ENCODE measurements around the gene SLIT3.
"Not testable (repeated sequence)": the region's sequence is repeated elsewhere in the genome, so short reads cannot be mapped to it uniquely, and the experiment has no call there.

Gene SLIT3

DNA sequence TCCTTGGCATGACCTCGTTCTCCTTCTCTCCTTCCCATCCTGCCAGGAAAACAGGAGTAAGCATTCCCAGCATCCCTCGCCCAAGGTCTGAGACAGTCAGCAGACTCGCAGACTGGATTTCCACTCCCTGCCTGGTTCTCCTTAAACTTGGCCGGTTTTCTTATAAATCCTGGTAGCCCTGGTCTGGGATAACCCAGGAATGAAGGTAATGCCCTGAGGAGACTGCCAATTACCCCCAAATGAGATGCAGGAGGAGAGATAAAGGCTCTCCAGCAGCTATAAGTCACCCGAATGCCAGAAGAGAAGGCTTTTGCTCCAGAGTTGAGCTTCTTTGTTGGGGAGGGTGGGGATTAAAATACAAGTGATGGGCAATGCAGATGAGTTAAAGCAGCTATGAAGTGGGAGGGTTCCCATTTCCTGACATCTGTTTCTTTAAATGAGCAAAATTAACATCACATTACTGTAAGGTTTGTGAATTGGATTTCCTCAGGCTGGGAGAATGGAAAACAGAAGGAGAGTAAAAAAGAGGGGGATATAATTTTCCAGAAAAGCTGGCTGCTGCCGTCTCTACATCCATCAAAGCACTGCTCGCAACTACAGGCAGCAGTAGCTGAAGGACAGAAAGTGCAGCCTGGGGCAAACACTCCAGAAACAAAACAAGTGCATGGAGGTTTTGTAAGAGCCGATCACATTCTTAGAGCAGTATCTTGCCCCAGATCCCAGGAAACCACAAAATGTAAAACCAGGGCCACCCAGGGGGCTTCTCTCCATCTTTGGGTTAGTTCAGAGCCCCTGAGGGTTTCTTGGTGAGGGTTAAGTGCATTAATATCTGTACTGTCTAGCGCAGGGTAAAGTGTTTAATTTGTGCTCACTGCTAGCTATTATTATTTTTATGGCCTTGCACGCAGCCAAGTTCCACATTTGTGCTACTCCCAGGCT lies 544.2 kb downstream of the SLIT3 start:
- DNase-seq (ENCODE audit: extremely low read depth in 1 of 2, low read depth in 1 of 2) = no peak

DNA sequence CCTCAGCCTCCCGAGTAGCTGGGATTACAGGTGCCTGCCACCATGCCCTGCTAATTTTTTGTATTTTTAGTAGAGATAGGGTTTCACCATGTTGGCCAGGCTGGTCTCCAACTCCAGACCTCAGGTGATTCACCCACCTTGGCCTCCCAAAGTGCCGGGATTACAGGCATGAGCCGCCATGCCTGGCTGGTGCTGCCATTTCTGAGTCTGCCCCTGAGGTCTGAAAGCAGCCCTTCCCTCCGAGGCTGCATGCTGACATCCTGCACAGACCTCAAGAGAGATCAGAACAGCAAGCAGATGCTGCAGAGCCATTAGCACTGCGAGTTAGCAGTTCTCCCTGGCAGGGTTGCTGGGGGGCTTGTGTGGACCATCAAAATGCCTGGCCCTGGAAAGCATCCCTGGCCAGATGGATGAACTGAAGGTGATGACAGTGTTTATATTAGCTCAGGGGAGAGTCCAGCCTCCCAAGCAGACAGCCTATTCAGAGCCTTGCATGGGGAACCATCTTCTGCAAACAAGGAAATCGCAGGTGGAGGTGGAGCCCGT lies 545.3 kb downstream of the SLIT3 start:
- no peak for DNase-seq (ENCODE audit: extremely low read depth in 1 of 2, low read depth in 1 of 2)

DNA sequence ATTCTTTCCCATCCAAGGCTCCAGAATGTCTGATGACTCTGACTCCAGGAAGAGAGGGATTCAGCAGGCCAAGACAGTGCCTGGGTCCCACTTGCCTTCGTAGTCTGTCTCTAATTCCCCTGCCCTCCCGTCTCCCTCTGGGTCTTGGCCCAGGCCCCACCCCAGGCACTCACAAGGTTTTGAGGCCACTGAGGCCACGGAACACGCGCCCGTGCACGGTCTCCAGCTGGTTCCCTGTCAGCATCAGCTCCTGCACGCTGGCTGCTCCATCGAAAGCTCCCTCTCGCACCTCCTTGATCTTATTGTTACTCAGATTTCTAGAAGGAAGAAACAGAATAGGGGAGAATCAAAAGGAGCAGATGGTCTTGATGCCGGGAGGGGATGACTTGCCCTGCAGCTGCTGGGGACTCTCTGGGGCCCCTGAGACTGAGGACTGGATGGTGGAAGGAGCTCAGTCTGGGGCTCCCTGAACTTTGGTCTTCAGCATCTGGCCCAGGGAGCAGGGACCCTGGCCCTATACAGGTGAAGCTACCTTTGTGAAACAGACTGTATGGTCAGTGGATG lies 547.2 kb downstream of the SLIT3 start:
- DNase-seq (ENCODE audit: extremely low read depth in 1 of 2, low read depth in 1 of 2) = no peak

DNA sequence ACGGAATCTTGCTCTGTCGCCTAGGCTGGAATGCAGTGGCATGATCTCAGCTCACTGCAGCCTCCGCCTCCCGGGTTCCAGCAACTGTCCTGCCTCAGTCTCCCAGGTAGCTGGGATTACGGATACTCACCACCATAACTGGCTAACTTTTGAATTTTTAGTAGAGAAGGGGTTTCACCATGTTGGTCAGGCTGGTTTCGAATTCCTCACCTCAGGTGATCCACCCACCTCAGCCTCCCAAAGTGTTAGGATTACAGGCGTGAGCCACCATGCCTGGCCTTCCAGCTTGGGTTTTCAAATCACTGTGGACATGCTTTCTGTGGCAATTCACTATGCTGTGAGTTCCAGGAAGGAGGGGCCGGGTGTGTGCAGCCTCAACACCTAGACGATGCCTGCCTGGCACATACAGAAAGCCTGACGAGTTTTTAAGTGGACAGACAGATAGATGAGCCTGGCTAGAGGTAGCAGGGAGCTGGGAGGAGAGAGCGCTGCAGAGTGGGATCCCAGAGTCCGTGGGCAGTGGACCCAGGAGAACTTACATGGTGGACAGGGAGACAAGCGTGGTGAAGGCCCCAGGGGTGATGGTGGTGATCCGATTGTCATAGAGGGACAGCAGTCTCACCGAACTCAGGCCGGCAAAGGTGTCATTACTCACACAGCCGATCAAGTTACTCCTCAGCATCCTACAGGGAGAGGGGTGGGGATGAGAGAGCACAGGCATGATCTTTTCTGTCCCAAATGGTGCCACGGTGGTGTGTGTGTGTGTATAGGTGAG lies 548.3 kb downstream of the SLIT3 start:
- DNase-seq (ENCODE audit: extremely low read depth in 1 of 2, low read depth in 1 of 2) = no peak

DNA sequence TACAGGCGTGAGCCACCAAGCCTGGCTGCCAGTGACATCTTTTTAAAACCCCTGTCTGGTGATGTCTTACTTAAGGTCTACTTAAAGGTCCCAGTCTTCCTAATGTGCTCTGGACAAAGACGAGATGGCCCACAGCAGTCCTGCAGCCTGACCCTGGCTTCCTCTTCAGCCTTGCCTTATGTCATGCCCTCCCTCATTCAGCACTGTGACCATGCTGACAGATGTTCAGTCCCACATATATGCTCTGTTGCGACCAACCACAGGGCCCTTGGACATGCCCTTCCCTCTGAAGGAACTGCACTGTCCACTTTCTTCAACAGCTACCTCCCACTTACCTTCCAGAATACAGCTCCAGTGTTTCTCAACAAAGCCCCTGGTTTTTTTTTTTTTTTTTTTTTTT lies 548.9 kb downstream of the SLIT3 start:
- DNase-seq (ENCODE audit: extremely low read depth in 1 of 2, low read depth in 1 of 2) = no peak

DNA sequence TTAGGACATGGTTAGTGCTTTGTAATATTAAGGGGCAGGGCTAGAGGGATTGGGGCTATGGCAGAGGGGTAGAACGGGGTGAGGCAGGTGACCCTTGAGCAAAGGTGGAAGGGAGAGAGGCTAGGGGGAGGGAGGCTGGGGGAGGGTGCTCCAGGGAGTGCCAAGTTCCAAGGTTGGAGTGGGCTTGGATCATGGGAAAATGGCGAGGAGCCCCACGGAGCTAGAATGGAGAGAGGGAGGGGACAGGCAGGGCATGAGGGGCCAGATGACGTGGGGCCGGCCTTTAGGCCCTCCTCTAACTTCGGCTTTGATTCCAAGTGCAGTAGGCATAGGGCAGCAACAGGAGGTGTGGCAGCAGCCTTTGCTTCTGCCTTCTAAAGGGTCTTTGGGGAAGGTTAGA lies 550.0 kb downstream of the SLIT3 start:
- DNase-seq (ENCODE audit: extremely low read depth in 1 of 2, low read depth in 1 of 2) = no peak

DNA sequence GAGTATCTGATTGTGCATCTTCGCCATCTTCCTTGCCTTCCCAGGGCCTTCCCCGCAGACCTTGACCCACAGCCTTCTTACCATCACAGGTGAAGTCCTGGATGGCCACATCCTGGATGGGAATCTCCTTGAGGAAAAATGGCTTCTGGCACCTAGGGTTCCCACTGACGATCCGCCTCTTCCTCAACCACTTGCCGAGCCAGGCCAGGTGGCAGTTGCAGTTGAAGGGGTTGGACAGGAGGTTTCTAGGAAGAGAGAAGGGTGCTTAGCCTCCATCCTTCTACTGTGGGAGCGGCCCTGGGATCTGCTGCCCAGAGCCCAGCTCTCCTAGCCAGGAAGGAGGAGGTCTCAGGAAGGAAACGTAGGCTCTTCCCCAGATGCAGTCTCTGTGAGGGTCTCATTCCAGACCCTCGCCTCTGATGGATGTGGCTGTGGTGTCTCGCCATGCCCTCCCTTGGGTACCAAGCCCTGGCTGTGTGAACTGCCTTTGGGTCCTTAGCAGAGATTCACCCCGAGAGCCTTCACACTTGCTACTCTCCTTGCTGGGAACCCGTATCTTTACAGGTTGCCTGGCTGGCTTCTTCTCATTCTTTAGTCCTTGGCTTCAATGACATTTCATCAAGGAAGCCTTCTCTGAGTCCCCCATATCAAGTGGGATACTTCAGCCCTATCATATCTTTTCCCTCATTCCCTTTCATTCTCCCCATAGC lies 551.4 kb downstream of the SLIT3 start:
- DNase-seq (ENCODE audit: extremely low read depth in 1 of 2, low read depth in 1 of 2) = no peak

DNA sequence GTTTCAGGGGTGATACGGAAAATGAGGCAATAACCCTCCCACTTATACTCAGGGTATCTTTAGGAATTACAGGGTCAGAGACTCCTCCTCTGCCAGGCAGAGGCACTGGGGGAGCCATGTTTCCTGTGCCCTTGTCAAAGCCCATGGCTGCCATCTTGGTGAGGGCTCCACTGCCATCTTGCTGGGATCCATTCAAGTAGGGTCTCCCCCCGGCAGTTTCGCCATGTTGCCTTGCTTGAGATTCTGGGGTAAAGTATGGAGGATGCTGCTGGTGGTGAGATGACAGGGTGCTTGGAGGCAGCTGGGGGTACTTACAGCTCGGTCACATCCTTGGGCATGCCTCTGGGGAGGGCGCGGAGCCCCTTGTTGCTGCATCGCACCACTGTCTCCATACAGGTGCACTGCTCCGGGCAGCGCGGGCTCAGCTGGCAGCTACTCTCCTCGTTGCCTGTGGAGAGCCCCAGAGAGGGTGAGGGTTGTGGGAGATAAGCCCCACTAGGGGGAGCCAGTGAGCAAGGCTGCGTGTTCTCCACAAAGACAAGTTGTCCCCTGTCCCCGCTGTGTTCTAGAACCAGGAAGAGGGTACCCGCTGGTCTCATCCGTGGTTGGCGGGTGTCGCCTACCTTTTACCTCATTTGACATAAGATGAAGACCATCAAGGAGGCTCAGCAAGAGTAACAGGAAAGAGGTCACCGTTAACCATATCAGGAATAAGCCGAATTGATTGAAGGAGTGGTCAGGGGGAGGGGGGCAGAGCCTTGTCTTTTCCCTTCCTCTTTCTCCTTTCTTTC lies 552.8 kb downstream of the SLIT3 start:
- DNase-seq (ENCODE audit: extremely low read depth in 1 of 2, low read depth in 1 of 2) = peak; percentile 32 to 36

DNA sequence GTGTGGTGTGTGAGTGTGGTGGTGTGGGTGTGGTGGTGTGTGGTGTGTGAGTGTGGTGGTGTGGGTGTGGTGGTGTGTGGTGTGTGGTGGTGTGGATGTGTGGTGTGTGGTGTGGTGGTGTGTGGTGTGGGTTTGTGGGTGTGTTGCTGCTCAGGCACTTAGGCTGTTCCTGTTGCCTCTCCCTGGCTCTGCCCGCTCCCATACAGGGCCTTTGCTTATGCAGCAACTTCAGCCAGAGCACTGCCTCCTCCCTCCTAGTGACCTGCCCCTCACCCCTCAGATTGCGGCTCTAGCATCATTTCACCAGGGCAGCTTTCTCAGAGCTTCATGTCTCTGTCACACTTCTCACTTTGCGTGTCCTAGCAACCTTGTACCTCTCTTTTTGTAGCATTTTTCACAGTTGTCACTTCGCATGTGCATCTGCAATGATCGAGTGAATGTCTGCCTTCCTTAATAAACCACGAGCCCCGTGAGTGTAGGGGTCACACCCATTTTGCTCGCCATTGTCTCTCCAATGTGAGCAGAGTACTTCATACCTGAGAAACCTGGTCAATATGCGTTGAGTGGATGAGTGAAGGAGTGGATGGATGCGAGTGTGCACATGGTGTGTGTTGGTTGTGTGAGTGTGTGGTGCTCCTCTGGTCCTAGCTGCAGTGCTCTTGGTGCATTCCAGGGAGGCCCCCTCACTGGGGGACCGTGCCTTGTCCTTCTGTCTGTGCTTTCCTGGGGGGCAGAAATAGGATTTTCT lies 553.9 kb downstream of the SLIT3 start:
- DNase-seq (ENCODE audit: extremely low read depth in 1 of 2, low read depth in 1 of 2) = no peak

DNA sequence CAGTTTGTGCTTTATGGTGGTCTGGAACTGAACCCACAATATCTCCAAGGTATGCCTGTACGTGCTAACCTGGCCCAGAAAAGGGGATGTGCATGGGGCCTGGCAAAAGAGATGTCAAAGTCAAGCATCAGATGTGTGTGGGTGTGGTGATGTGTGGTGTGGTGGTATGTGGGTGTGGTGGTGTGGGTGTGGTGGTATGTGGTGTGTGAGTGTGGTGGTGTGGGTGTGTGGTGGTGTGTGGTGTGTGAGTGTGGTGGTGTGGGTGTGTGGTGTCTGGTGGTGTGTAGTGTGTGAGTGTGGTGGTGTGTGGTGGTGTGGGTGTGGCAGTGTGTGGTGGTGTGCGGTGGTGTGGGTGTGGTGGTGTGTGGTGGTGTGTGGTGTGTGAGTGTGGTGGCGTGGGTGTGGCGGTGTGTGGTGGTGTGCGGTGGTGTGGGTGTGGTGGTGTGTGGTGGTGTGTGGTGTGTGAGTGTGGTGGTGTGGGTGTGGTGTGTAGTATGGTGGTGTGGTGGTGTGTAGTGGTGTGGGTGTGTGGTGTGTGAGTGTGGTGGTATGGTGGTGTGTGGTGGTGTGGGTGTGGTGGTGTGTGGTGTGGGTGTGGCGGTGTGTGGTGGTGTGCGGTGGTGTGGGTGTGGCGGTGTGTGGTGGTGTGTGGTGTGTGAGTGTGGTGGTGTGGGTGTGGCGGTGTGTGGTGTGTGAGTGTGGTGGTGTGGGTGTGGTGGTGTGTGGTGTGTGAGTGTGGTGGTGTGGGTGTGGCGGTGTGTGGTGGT lies 554.6 kb downstream of the SLIT3 start:
- not testable (repeated sequence) for DNase-seq (ENCODE audit: extremely low read depth in 1 of 2, low read depth in 1 of 2)

DNA sequence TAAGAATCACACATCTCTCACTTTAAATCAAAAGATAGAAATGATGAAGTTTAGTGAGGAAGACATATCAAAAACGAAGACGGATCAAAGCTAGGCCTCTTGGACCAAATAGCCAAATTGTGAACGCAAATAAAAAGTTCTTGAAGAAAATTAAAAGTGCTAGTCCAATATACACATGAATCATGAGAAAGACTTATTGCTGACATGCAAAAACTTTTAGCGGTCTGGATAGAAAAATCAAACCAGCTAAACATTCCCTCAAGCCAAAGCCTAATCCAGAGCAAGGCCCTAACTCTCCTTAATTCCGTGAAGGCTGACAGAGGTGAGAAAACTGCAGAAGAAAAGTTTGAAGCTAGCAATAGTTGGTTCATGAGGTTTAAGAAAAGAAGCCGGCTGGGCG lies 557.3 kb downstream of the SLIT3 start:
- no peak for DNase-seq (ENCODE audit: extremely low read depth in 1 of 2, low read depth in 1 of 2)

DNA sequence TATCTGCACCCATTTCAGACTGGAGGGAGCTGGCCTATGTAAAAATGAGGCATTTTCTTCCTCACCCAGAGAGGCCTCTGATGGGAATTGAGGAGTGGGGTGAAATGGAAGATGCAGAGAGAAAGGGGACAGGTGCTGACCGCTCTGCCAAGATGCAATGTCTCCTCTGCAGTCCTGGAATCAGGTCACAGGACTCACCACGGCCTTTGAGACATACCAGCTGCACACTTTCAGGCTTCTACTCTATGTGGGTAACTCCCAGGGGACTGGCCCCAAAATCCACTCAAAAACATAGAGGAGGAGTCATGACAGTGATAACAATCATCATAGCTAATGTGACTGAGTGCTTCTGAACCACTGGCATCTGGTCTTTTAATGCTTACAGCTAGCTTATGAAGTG lies 558.6 kb downstream of the SLIT3 start:
- not testable (repeated sequence) for DNase-seq (ENCODE audit: extremely low read depth in 1 of 2, low read depth in 1 of 2)

DNA sequence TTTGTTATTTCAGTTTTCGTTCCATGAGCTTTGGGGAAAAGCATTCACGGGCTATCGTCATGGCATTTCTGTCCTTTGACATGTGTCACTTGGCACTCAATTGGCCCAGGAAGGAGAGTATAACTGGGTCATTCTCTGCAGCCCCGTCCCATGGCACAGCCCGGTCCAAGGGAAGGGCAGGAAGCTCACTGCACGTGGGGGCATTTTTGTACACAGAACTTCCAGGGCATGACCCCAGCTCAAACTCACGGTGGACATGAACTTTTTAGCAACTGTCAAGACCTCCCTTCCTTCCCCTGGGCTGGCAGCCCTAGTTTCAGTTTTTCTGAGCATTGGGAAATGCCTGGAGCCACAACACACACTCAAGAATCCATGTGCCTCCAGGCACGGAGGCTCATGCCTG lies 560.1 kb downstream of the SLIT3 start:
- no peak for DNase-seq (ENCODE audit: extremely low read depth in 1 of 2, low read depth in 1 of 2)

DNA sequence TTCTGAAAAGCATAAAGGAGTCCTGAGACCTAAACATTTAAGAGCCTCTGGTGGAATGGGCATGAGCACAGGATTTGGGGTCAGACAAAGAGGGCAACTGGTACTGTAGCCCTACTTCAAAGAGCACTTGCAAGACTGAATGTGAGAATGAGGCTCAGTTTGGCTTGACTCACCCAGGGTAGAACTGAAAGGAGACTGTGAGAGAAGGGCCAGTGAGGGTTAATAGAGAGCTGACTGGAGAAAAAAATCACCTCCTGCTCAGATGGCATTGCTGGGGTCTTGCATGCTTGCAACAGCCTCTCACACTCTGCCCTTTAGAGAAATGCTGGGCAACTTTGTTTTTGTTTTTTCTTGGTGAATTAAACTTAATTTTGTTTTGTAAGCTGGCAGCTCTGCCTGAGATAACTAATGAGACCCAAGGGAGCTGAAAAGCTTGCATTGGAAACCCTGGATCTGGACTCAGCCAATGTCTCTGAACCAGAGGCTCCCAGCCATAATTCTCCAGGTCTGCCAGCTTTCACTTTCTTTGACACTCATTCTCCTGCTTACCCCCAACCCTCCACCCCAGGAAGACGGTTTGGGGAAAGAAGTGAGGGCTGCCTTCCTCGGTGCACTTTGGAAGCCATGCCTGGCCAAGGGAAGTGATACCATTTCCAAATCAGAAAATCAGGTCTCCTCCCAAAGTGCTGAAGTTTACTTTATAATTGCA lies 560.7 kb downstream of the SLIT3 start:
- DNase-seq (ENCODE audit: extremely low read depth in 1 of 2, low read depth in 1 of 2) = no peak

DNA sequence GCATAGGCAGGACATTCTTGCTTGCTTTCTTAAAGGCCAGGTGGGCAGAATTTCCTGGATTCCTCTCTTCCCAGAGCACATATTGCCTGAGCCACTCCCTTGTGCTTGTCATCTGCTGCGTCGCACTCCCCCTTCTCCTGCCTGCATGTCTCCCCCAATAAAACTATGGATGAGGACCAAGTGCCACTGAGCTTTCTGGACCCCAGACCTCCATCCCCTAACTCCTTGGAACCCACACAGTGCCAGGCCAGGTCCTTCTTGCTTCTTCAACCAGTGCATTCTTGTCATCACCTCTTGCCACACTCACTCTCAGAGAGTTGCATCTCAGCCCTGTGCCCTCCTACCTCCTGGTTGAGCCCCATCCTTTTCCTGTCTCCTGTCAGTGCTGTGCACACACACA lies 563.9 kb downstream of the SLIT3 start:
- DNase-seq (ENCODE audit: extremely low read depth in 1 of 2, low read depth in 1 of 2) = no peak

DNA sequence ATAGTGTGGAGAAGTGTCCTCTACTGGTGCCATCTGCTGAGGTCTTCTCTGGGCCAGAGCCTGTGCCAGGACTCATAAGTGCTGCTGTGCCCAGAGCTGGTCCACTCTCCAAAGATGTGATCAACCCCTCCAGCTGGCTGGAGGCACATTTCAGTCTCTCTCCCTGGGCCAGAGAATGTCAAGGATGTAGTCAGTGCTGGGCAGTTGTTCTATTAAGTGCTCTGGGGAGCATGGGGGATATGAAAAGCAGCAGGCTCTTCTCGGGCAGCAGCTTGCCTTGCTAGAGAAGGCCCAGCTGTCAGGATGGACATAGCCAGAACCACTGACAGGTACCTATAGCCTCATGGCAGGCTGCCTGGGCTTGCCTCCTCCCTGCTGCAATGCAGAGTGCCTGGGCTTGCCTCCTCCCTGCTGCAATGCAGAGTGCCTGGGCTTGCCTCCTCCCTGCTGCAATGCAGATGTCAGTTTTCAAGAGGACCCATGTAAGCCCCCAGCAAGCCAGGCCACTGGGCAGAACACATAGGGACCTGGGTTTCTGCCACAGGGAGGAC lies 564.6 kb downstream of the SLIT3 start:
- DNase-seq (ENCODE audit: extremely low read depth in 1 of 2, low read depth in 1 of 2) = no peak

DNA sequence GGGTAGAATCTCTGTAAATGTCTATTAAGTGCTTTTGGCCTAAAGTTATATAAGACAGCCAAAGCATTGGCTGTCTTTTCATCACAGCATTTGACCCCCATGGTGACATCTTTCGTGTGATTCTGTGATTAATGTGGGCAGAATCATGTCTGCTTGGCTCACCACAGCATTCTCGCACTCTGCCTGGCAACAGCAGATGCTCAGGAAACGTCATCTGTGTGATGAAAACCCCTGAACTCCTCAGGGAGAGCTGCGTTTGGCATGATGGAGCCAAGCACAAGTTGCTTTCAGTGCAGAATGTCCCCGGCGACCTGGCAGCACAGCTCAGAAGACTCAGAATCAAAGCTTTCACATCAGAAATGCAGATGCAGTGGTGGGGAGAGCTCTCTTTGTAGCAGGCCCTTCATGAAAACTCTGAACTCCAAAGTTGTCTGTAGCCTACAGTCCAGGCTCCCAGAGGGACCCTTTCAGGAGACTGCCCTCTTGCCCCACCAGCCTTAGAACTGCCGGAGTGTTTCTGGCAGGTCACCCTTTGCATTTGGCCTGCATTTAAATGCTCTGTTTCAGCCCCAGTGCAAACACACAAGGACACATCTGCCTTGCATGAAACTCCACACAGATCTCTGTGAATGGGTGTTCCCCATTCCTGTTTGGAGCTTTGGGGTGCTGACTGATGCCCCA lies 566.2 kb downstream of the SLIT3 start:
- DNase-seq (ENCODE audit: extremely low read depth in 1 of 2, low read depth in 1 of 2) = no peak
